ENCODE results near the gene DTNB.
A peak's percentile ranks its signal among the peaks of the same experiment; 100 is the strongest.
"Not testable (repeated sequence)": the region's sequence is repeated elsewhere in the genome, so short reads cannot be mapped to it uniquely, and the experiment has no call there.

Gene DTNB

DNA sequence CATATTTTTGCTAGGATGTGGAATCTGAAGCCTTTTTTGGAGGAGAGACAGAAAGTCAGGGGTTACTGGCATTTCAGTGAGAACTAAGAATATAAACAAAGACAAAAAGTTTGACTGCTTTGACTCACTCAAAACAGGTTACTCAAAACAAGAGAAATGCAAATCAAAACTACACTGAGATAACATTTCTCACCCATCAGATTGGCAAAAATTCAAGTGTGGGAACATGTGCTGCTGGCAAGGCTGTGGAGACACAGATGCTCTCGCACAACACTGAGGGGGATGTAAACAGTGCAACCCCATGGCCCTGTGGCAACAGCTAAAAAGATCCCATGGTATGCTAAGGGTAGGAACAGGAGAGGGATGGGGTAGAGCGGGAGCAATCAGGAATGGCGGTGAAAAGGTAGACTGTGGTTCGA, 86.6 kb downstream of the DTNB start:
- peak; percentile 81 to 88 for ATAC-seq

- no peak for ATAC-seq
Observed at GRCh38 chr2:25585189-25585588, 88.2 kb downstream of the DTNB start.

GRCh38 chr2:25582077-25582830, 91.1 kb downstream of the DTNB start:
- no peak for ATAC-seq

GRCh38 chr2:25576596-25576995, 96.8 kb downstream of the DTNB start:
- ATAC-seq = no peak

DNA sequence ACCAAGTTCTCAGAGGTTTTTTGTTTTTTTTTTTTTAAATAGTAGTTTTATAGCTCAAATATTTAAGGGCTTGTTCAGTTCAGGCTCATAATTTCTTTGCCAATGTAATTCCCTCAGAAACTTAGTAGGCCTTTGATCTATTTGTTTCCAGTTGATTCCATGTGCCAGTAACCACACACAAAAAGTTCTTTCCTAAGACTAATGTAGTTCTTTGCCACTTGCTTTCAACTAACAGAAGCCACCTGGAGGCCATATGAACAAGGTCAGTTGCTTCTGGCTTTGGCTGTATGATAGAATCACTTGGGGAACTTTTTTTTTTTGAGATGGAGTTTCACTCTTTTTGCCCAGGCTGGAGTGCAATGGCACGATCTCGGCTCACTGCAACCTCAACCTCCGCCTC, 100.7 kb downstream of the DTNB start:
- ATAC-seq = no peak

DNA sequence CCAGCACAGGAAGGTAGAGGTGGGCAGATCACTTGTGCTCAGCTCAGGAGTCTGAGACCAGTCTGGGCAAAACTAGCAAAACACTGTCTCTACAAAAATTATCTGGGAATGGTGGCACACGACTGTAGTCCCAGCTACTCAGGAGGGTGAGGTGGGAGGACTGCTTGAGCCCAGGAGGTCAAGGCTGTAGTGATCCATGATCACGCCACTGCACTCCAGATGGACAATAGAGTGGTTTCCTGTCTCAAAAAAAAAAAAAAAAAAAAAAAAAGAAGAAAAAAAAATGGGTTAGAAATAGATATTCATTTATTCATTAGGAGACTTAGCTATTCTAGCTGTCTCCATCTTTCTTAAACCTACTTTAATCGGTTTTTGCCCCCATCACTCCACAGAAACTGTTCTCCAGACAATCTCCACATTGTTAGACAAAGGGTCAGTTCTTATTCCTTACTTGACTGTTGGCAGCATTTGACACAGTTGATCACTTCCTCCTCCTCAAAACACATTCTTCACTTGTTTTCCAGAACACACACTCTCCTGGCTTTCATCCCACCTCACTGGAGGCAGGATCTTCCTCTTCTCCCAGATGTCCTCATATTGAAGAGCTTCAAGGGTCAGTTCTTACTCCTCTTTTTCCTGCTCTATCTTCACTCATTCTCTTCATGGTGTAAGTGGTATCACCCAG, 103.1 kb downstream of the DTNB start:
- ATAC-seq = no peak

- peak; percentile 41 to 66 for ATAC-seq
Observed at GRCh38 chr2:25567406-25567805, 106.0 kb downstream of the DTNB start.

DNA sequence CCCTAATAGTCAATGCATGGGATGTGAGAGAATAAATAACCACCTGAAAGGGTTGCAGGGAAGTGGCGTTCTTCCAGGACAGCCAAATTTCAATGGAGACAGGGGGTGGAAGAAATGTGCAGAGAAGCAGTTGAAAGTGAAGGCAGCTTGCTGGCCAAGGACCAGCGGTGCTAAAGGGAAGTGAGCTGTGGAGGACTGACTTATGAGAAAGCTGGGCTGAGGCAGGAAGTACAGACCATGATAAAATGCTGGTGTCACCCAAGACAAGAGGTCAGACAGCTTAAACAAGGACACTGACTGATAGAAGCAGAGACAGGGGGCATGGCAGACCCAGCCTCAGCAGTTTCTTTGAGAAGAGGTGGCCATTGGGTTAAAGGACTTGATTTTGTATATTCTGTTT, 106.7 kb downstream of the DTNB start:
- ATAC-seq = no peak

DNA sequence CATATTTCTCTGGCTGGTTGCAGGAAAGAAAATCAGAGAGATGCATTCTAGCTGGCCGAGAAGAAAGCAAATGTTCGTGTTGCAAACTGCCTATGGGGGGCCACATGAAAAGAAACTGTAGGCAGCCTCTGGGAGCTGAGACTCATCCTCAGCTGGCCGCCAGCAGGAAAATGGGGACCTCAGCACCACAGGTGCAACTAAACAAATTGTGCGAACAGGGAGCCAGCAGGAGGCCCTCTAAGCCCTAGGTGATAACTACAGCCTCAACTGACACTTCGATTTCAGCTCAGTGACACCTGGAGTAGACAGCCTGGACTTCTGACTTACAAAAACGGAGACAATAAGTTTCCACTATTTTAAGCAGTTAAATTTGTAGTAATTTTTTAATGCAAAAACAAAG, 107.3 kb downstream of the DTNB start:
- ATAC-seq = no peak

GRCh38 chr2:25561136-25561850, 112.1 kb downstream of the DTNB start:
- peak; percentile 72 to 81 for ATAC-seq

DNA sequence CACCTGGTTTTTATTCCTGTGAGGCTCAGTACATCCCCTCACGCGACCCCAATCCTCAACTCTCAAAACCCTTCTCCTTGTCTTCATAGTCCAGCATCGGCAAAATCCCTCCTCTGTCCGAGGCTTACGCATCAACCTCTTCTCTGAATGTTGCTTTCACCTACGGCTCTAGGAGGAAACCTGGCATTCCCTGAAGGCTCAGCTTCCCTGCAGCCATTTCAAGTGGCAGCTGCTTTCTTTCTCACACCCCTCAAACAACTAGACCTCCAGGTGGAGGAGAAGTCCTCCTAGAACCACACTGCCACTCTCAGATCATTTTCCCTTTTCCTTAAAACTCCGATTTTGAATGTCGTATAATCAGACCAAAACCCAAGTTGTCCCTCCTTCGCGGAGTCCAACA, 114.2 kb downstream of the DTNB start:
- no peak for ATAC-seq

- ATAC-seq = peak; percentile 88 to 95
Observed at GRCh38 chr2:25558262-25558661, 115.1 kb downstream of the DTNB start.

- ATAC-seq = no peak
Observed at GRCh38 chr2:25557179-25558036, 116.0 kb downstream of the DTNB start.

- ATAC-seq = no peak
Observed at GRCh38 chr2:25552318-25552717, 121.1 kb downstream of the DTNB start.

DNA sequence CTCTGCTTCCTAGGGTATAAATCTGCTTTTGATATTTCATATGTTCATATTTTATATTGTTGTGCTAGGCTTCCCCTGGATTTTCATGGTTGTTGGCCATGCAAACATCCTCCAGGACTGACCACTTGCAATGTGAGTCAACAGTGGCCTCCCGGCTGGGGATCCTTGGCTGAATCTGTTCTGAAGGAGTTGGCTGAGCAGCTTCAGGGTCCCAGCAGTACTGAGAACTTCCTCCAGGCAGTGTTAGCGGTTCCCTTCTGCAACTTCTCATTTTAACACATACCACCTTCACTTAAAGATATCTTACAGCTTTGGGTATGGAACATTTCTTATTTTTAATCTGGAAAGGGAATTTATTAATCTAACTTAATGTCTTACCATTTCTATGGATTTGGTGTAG, 122.1 kb downstream of the DTNB start:
- no peak for ATAC-seq

- not testable (repeated sequence) for ATAC-seq
Observed at GRCh38 chr2:25549571-25549970, 123.8 kb downstream of the DTNB start.

- ATAC-seq = no peak
Observed at GRCh38 chr2:25548601-25549000, 124.8 kb downstream of the DTNB start.

DNA sequence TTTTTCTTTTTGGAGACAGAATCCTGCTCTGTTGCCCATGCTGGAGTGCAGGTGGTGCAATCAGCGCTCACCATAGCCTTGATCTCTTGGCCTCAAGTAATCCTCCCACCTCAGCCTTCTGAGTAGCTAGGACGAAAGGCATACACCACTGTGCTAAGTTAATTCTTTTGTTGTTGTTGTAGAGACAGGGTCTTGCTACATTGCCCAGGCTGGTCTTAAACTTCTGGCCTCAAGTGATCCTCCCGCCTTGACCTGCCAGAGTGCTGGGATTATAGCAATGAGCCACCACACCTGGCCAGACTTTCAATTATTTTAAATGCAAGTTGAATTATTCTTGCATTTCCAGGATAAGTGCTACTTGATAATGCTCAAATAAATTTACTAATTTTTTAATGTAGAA, 126.5 kb downstream of the DTNB start:
- no peak for ATAC-seq

DNA sequence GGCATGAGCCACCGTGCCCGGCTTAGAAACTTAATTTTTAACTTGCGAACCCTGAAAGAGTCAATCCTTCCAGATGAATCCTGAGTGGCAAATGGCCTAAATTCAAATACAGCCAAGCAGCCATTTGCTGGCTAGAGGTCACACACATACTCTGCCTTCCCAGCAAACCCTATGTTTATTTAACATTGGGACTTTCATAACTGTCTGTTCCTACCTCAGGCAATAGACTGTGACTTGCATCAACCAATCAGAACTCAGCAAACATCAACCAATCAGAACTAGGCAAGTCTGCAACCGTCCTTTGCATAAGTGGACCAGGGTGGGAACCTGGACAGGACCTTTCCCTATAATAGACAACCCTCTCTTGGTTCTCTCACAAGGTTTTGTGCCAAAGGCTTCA, 127.5 kb downstream of the DTNB start:
- no peak for ATAC-seq

GRCh38 chr2:25544445-25544844, 128.9 kb downstream of the DTNB start:
- ATAC-seq = peak in 1 of 2 donors; percentile 43

DNA sequence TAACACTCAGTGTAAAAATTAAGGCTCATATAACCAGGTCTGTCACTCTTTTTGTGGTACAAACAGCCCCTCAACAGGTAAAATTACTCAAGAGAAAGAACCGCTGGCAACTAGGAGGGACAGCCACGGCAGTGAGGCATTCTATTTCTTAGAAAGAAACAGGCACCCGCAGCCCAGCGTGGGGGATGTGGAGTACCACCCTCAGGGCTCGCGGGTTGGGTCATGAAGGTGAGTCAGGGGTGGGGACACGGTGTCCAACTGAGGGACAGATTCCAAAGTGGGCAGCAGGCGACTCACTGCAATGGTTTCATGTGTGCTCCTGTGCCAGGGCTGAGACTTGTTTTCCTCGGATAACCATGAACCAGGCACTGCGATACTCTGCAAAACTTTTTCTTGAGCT, 129.4 kb downstream of the DTNB start:
- ATAC-seq = no peak

GRCh38 chr2:25541378-25541777, 132.0 kb downstream of the DTNB start:
- no peak for ATAC-seq

DNA sequence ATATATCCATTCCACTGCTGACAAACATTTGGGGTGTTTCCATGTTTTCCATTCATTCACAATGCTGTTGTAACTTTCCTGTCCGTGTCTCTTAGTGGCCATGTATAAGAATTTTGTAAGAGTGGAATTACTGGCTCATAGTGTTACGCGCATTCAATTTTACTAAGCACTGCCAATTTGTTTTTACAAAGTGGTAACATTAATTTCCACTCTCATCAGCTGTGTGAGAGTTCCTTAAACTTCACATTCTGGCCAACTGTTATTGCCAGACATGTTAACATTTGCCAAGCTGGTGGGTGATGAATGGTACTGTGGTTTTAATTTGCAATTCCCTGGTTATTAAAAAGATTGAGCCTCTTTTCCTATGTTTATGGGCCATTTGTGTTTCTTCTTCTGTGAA, 134.2 kb downstream of the DTNB start:
- ATAC-seq = no peak

All from activated CD4-positive, CD25-positive, alpha-beta regulatory T cell treated with anti-CD3 and anti-CD28 coated beads, Interleukin-2, amount 50 U/mL, for 24 hours (primary cell).